Colon (tissue), 2 donors: ENCODE data around the gene PPARD.
"Not testable (repeated sequence)": the region's sequence is repeated elsewhere in the genome, so short reads cannot be mapped to it uniquely, and the experiment has no call there.

Experiments
- FAIRE-seq: peaks from 2 replicates; lab custom pipeline; 2012; peaks lifted over from hg19 to GRCh38; lab: Jason Lieb, UNC
- donor health status: control.
- donor health status: control.

Gene PPARD

GRCh38 chr6:35406711-35407485 lies 64.5 kb downstream of the PPARD start:
- FAIRE-seq, result no peak

- FAIRE-seq, result no peak
These were observed 66.9 kb downstream of the PPARD start for GRCh38 chr6:35409245-35409644.

- no peak for FAIRE-seq
These were observed 67.8 kb downstream of the PPARD start for GRCh38 chr6:35410131-35410530.

- FAIRE-seq, result no peak
These were observed 68.7 kb downstream of the PPARD start for GRCh38 chr6:35411066-35411465.

GRCh38 chr6:35412102-35412501 lies 69.7 kb downstream of the PPARD start:
- FAIRE-seq, result no peak

GRCh38 chr6:35413911-35414310 lies 71.6 kb downstream of the PPARD start:
- no peak for FAIRE-seq

DNA sequence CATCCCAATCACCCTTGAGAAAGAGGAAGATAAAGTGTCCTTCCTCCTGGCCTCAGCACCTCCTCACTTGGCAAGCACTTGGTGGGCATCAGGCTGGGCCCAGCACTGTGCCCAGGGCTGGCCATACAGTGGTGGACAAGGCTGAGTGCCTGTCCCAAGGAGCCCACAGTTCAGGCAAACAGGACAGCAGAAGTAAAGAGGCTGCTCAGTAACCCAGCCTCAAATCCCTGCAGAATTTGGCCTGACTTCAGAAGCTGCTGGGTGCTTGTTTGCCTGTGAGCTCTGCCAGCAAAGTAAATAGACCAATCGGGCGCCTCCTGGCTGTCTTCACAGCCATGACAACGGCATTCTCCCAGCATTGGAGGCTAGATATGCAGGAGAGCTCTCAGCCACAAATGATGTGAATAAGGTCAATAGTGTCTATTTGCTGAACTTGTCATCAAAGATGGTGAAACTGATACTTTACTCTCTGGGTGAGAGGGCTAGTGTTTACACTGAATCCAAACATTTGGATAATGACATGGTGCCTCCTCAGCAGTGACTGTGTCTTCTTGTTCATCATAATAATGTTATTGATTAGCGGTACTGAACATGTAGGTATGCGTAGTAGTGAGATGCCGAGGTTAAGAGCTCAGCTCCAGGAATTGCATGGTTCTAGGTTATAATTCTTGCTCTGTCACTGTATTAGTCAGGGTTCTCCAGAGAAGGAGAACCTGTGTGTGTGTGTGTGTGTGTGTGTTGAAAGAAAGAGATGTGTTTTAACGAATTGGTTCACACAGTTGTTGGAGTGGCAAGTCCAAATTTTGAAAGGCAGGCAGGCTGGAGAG lies 72.9 kb downstream of the PPARD start:
- no peak for FAIRE-seq

- no peak for FAIRE-seq
These were observed 75.8 kb downstream of the PPARD start for GRCh38 chr6:35417979-35418661.

GRCh38 chr6:35419417-35419816 lies 77.1 kb downstream of the PPARD start:
- no peak for FAIRE-seq

DNA sequence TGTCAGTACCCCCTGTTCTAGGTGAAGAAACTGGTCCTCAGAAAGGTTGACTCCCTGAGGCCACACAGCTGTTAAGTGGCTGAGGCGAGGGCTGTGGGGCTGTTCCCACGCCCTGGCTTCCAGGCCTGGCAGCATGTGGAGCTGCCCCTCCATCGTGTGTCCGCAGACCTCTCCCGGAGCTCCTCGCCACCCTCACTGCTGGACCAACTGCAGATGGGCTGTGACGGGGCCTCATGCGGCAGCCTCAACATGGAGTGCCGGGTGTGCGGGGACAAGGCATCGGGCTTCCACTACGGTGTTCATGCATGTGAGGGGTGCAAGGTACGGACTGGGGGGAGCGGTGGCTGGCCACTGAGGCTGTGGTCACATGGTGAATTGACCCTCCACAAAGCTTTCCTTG lies 77.6 kb downstream of the PPARD start:
- no peak for FAIRE-seq

DNA sequence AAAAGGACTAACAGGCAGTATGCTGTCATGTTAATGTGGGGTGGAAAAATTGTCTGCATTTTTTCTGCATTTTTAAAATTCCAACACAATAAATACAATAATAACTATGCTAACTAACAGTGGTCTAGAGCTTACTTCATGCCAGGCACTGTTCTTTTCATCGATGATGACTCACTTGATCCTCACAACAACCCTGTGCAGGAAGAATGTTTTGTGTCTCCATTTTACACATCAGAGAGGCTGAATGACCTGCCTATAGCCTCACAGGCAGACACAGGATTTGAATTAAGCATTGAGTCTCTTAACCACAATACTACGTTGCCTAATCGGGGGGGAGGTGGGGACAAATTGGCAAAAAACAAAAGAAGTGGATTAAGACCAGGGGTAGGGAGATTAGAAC lies 82.9 kb downstream of the PPARD start:
- FAIRE-seq, result no peak

- no peak for FAIRE-seq
These were observed 83.7 kb downstream of the PPARD start for GRCh38 chr6:35426074-35426473.

DNA sequence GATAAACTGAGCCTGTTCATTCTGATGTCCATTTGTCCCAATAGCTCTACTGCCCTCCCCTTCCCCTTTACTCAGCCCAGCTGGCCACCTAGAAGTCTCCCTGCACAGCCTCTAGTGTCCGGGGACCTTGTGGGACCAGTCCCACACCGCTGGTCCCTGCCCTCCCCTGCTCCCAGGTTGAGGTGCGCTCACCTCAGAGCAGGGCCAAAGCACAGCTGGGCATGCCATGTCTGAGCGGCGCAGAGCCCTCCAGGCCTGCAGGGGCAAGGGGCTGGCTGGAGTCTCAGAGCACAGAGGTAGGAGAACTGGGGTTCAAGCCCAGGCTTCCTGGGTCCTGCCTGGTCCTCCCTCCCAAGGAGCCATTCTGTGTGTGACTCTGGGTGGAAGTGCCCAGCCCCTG lies 85.1 kb downstream of the PPARD start:
- FAIRE-seq, result no peak

- no peak for FAIRE-seq
These were observed 85.5 kb downstream of the PPARD start for GRCh38 chr6:35427851-35428321.

DNA sequence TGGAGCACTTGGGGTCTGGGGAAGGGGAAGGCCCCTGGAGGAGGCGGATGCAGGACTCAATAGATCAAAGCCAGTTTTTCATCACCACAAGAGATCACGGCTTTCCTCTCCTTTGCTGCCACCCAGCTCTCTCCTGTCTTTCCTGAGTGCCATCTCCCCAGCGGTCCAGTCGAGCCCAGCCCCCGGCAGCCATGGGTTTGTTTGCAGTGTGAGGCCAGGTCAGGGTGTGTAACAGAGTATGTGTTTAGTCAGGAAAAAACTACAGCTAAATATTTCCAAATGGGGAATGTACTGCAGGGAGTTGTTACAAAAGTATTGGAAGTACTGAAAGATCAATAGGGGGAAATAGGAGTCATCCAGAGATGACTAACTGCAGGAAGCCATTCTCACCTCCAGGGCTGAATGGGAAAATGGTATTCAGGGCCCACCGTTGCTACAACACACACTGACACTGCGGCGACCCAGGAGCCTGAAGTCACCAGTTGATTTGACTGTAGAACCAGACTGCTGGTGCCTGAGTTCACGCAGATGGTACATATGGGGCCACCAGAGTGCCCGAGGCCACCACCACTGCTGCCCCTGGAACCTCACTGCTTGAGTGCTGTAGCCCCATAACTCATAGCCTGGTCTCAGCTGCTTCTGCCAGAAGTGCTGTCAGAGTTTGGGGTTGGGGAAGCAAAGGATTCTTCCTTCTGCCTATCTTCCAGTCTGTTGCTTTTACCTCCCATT lies 86.2 kb downstream of the PPARD start:
- FAIRE-seq, result no peak

GRCh38 chr6:35429463-35429862 lies 87.1 kb downstream of the PPARD start:
- FAIRE-seq, result no peak

DNA sequence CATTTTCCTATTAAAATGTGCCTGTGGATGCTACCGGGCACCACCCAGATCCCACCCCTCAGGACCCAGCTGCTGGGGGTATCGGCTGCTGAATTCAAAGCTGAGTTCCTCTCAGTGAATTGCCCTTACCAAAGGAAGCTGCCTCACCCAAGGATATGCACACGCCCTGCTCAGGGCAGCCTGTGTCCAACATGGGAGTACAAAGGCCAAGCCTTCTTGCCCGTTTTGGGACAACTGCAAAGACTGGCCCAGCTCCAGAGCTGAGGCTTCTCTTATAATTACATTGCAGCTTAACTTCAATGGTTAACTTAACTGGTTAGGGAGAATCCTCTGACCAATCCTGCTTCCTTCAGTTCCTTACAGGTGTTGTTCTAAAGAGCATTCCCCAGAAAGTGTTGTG lies 89.9 kb downstream of the PPARD start:
- no peak for FAIRE-seq

DNA sequence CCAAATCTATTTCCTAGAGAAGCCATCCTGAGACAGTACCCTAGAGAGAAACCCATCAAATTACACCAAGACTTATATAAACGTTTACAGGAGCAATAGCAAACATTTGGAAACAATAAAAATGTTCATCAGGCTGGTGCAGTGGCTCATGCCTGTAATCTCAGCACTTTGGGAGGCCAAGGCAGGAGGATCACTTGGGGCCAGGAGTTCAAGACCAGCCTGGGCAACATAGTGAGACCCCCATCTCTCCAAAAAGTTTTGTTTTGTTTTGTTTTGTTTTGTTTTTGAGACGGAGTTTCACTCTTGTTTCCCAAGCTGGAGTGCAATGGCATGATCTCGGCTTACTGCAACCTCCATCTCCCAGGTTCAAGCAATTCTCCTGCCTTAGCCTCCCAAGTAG lies 90.3 kb downstream of the PPARD start:
- not testable (repeated sequence) for FAIRE-seq

DNA sequence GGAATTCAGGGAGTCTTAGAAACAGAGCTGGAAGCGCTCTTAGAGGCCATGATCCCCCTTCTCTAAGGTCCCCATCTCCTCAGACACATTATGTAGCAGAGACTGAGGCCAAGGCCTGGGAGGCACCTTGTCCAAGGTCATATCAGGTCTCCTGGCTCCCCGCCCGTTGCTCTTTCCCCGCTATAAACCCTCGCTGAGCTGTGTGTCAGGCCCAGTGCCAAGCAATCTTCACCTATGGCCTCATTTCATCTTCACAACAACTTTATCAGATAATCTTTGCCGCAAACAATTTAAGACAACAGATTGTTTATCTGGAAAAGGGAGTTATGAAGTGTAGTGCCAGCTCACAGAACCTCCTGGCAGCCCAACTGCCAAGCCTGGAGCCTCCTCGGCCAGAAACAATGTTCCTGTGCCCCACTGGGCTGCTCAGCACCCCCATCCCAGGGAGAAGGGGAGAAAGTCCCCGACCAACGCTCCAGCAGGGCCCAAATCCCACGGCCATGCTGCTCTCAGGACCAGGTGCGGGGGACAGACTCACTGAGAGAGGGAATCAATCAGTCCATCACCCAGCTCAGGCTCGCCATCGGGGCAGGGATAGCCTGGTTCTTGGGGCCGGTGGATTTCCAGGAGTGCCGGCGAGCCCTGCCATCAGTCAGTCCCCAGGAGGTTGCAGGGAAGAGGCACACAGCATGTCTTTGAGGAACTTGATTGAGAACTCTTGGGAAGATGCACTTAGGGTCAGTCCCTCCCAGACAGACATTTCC lies 92.9 kb downstream of the PPARD start:
- no peak for FAIRE-seq

GRCh38 chr6:35436071-35436857 lies 93.9 kb downstream of the PPARD start:
- FAIRE-seq, result no peak
